Superior temporal gyrus (tissue), 1 donor: Measurements from ENCODE around the gene CEACAM20.
"Not testable (repeated sequence)": the region's sequence is repeated elsewhere in the genome, so short reads cannot be mapped to it uniquely, and the experiment has no call there.

ENCODE experiments used
- DNase-seq: peaks from one replicate; pipeline ENCODE4 v3.0.0-alpha.2; 2016; ENCODE audit errors: extremely low spot score

The CEACAM20 gene

GRCh38 chr19:44529536-44529935 lies at the start of gene CEACAM20:
TSS of gene CEACAM20 (minus strand) at chr19:44529675. CDS start at chr19:44529509, 166 bp downstream.
- no peak for DNase-seq

GRCh38 chr19:44577566-44577874 lies 48.0 kb upstream of the CEACAM20 start:
- no peak for DNase-seq

GRCh38 chr19:44576843-44577565 lies 47.5 kb upstream of the CEACAM20 start:
- DNase-seq = no peak

- DNase-seq = no peak
Observed at GRCh38 chr19:44575116-44575700, 45.7 kb upstream of the CEACAM20 start.

GRCh38 chr19:44574186-44574950 lies 44.9 kb upstream of the CEACAM20 start:
- no peak for DNase-seq

GRCh38 chr19:44573627-44574026 lies 44.2 kb upstream of the CEACAM20 start:
- no peak for DNase-seq

- no peak for DNase-seq
Observed at GRCh38 chr19:44573183-44573582, 43.7 kb upstream of the CEACAM20 start.

GRCh38 chr19:44572581-44572900 lies 43.1 kb upstream of the CEACAM20 start:
- no peak for DNase-seq

GRCh38 chr19:44571830-44572580 lies 42.5 kb upstream of the CEACAM20 start:
- DNase-seq = no peak

GRCh38 chr19:44570984-44571684 lies 41.7 kb upstream of the CEACAM20 start:
- peak; percentile 87 for DNase-seq

- DNase-seq = no peak
Observed at GRCh38 chr19:44570603-44570983, 41.1 kb upstream of the CEACAM20 start.

GRCh38 chr19:44567745-44568144 lies 38.3 kb upstream of the CEACAM20 start:
- DNase-seq = no peak

GRCh38 chr19:44566984-44567383 lies 37.5 kb upstream of the CEACAM20 start:
- no peak for DNase-seq

- not testable (repeated sequence) for DNase-seq
Observed at GRCh38 chr19:44563086-44563655, 33.7 kb upstream of the CEACAM20 start.

- DNase-seq = no peak
Observed at GRCh38 chr19:44557933-44558332, 28.5 kb upstream of the CEACAM20 start.

- no peak for DNase-seq
Observed at GRCh38 chr19:44554641-44555246, 25.3 kb upstream of the CEACAM20 start.

- no peak for DNase-seq
Observed at GRCh38 chr19:44553478-44554171, 24.1 kb upstream of the CEACAM20 start.

GRCh38 chr19:44552324-44552723 lies 22.8 kb upstream of the CEACAM20 start:
- DNase-seq = no peak

GRCh38 chr19:44551850-44552249 lies 22.4 kb upstream of the CEACAM20 start:
- no peak for DNase-seq

- DNase-seq = not testable (repeated sequence)
Observed at GRCh38 chr19:44550976-44551375, 21.5 kb upstream of the CEACAM20 start.
